ENCODE measurements around the gene TGFBR1. TPM values are rescaled to one million over a fixed set of nuclear protein-coding genes. Genes with fewer than 3 reads are reported as not detected.

TGFBR1 gene
- total RNA-seq, 2 donors from 2014 or later = 74.8 to 75.6 TPM

DNA sequence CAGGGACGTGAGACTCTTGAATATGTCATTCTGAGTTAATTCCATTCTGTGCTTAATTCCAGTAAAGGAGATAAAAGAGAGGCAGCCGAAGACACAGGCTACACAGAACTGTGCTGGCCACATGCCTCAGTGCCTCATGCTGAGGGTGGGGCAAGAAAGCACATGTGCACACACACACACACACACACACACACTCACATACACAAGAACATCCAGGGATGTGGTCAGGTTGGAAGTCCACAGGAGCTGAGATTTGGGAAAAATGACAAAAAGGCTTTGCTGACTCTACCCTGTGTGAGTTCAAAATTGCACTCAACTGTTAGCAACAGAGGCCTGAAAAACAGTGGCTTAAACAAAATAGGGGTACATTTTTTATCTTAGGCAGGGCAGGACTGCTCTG, 76.3 kb downstream of the TGFBR1 start:
- TF ChIP-seq, protein P1, sequence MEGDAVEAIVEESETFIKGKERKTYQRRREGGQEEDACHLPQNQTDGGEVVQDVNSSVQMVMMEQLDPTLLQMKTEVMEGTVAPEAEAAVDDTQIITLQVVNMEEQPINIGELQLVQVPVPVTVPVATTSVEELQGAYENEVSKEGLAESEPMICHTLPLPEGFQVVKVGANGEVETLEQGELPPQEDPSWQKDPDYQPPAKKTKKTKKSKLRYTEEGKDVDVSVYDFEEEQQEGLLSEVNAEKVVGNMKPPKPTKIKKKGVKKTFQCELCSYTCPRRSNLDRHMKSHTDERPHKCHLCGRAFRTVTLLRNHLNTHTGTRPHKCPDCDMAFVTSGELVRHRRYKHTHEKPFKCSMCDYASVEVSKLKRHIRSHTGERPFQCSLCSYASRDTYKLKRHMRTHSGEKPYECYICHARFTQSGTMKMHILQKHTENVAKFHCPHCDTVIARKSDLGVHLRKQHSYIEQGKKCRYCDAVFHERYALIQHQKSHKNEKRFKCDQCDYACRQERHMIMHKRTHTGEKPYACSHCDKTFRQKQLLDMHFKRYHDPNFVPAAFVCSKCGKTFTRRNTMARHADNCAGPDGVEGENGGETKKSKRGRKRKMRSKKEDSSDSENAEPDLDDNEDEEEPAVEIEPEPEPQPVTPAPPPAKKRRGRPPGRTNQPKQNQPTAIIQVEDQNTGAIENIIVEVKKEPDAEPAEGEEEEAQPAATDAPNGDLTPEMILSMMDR (conservative IDR thresholded peaks at IDR 0.05) = no peak
- H3K36me3 Mint-ChIP-seq (ENCODE audit: low read depth) = no peaks in the 10 kb centered on the region
- H3K27me3 ChIP-seq (ENCODE audit: control insufficient read depth, insufficient read depth, low read length, poor library complexity, severe bottlenecking) = peaks cover 24% of the 10 kb centered on the region
- peaks cover 20% of the 10 kb centered on the region for H3K4me1 ChIP-seq (ENCODE audit: control insufficient read depth, insufficient read depth, low read length)
- no peaks in the 10 kb centered on the region for H3K9me3 Mint-ChIP-seq
- no peak overlapping the region for H3K4me3 ChIP-seq (ENCODE audit: low read length)
- DNase-seq = no peak
- peaks cover 27% of the 10 kb centered on the region for H3K4me1 Mint-ChIP-seq
- 83 to 89% methylated on average over 1 to 2 of the region's 2 CpGs for WGBS, 2 experiments (ENCODE audit: insufficient coverage in 1 of 2, insufficient read length in 1 of 2)
- H3K36me3 ChIP-seq (ENCODE audit: control insufficient read depth, insufficient read depth, low read length) = no peaks in the 10 kb centered on the region
- H3K27ac Mint-ChIP-seq = no peak overlapping the region
- H3K27me3 Mint-ChIP-seq (ENCODE audit: insufficient read depth) = peaks cover 22% of the 10 kb centered on the region
- no peak overlapping the region for H3K4me3 Mint-ChIP-seq
- H3K9me3 ChIP-seq (ENCODE audit: control insufficient read depth, low read length) = no peaks in the 10 kb centered on the region
- no peak overlapping the region for H3K9ac ChIP-seq (ENCODE audit: extremely low read depth, low read length, poor library complexity, severe bottlenecking)
- H3K27ac ChIP-seq (ENCODE audit: low read depth, low read length) = no peak overlapping the region

DNA sequence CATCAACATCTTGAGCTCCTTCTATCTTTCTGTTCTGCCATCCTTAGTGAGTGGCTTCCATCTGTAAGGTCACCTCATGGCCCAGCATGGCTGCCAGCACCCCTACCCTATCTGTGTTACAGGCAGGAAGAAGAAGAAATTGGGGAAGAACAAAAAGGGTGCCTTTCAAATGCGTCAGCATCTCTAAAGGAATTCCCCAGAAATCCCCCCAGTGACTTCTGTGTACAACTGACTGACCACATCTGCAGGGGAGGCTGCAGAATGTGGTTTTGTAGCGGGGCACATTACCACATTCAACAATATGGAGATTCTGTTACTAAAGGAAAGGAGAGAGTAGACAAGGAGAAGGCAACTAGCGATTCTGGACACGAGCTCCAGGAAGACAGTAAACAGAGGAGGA, 76.7 kb downstream of the TGFBR1 start:
- Histone ChIP-seq H3K27ac (ENCODE audit: low read depth, low read length) (no peak overlapping the region), H3K4me1 (ENCODE audit: control insufficient read depth, insufficient read depth, low read length) (peaks cover 17% of the 10 kb centered on the region), H3K27me3 (ENCODE audit: control insufficient read depth, insufficient read depth, low read length, poor library complexity, severe bottlenecking) (peaks cover 25% of the 10 kb centered on the region), H3K9me3 (ENCODE audit: control insufficient read depth, low read length) (no peaks in the 10 kb centered on the region), H3K36me3 (ENCODE audit: control insufficient read depth, insufficient read depth, low read length) (no peaks in the 10 kb centered on the region), H3K9ac (ENCODE audit: extremely low read depth, low read length, poor library complexity, severe bottlenecking) (no peak overlapping the region), H3K4me3 (ENCODE audit: low read length) (no peak overlapping the region)
- TF ChIP-seq, protein P1 (conservative IDR thresholded peaks at IDR 0.05) = no peak
- H3K36me3 Mint-ChIP-seq (ENCODE audit: low read depth) = no peaks in the 10 kb centered on the region
- H3K4me1 Mint-ChIP-seq = peaks cover 23% of the 10 kb centered on the region
- no peak for DNase-seq
- H3K4me3 Mint-ChIP-seq = no peak overlapping the region
- H3K27me3 Mint-ChIP-seq (ENCODE audit: insufficient read depth) = peaks cover 22% of the 10 kb centered on the region
- 94% methylated on average over 3 to 4 of the region's 4 CpGs for WGBS, 2 experiments (ENCODE audit: insufficient coverage in 1 of 2, insufficient read length in 1 of 2)
- H3K9me3 Mint-ChIP-seq = no peaks in the 10 kb centered on the region
- no peak overlapping the region for H3K27ac Mint-ChIP-seq

- no peak overlapping the region for H3K4me3 ChIP-seq (ENCODE audit: low read length)
- no peak for DNase-seq
- peaks cover 16% of the 10 kb centered on the region for H3K4me1 ChIP-seq (ENCODE audit: control insufficient read depth, insufficient read depth, low read length)
- no peaks in the 10 kb centered on the region for H3K9me3 ChIP-seq (ENCODE audit: control insufficient read depth, low read length)
- H3K27me3 ChIP-seq (ENCODE audit: control insufficient read depth, insufficient read depth, low read length, poor library complexity, severe bottlenecking) = peaks cover 29% of the 10 kb centered on the region
- Mint-ChIP-seq H3K36me3 (ENCODE audit: low read depth) (no peaks in the 10 kb centered on the region), H3K9me3 (no peaks in the 10 kb centered on the region), H3K27ac (no peak overlapping the region), H3K4me1 (peaks cover 19% of the 10 kb centered on the region), H3K27me3 (ENCODE audit: insufficient read depth) (peaks cover 22% of the 10 kb centered on the region), H3K4me3 (no peak overlapping the region)
- H3K9ac ChIP-seq (ENCODE audit: extremely low read depth, low read length, poor library complexity, severe bottlenecking) = no peak overlapping the region
- WGBS, 2 experiments (ENCODE audit: insufficient coverage in 1 of 2, insufficient read length in 1 of 2) = 94 to 100% methylated on average over 2 to 3 of the region's 3 CpGs
- no peaks in the 10 kb centered on the region for H3K36me3 ChIP-seq (ENCODE audit: control insufficient read depth, insufficient read depth, low read length)
- H3K27ac ChIP-seq (ENCODE audit: low read depth, low read length) = no peak overlapping the region
- TF ChIP-seq, protein P1 (conservative IDR thresholded peaks at IDR 0.05) = no peak
Measured at GRCh38 chr9:99182356-99182755, 77.4 kb downstream of the TGFBR1 start.

Measured in endodermal cell (in vitro differentiated cells).